Naive thymus-derived CD4-positive, alpha-beta T cell (primary cell): ENCODE data around the gene UBASH3A. TPM values are rescaled to one million over a fixed set of nuclear protein-coding genes. Genes with fewer than 3 reads are reported as not detected.
A peak's percentile ranks its signal among the peaks of the same experiment; 100 is the strongest.
"Not testable (repeated sequence)": the region's sequence is repeated elsewhere in the genome, so short reads cannot be mapped to it uniquely, and the experiment has no call there.

ENCODE experiments used
- ATAC-seq: fragments of 150-1000 bp; cut with Tn5 transposase; 2 replicates; pipeline ENCODE4 v1.10.0; 2021; ENCODE audit warnings: mild to moderate bottlenecking, moderate library complexity
- CTCF ChIA-PET: fragments of 350-600 bp; sonication (Branson Sonifier 250); formaldehyde crosslinking; loops from one replicate; lab custom pipeline; 2021; ENCODE audit warnings: antibody characterized with exemption; lab: Charles Lee
- POLR2A ChIA-PET: fragments of 350-600 bp; sonication (Branson Sonifier 250); formaldehyde crosslinking; loops from one replicate; lab custom pipeline; 2021; ENCODE audit warnings: antibody characterized with exemption, inconsistent platforms; lab: Charles Lee
- DNase-seq, 9 donors: peaks; one replicate each; pipeline versions ENCODE4 v3.0.0 to v3.0.0-alpha.2; 2020 to 2022; ENCODE audit warnings: mixed read lengths in 1 of 9
- H3K27ac ChIP-seq: one replicate; pipeline ENCODE4 v1.7.0; 2013; ENCODE audit warnings: mild to moderate bottlenecking, low read depth, low read length, moderate library complexity
- H3K27me3 ChIP-seq, 2 donors: one replicate each; pipeline ENCODE4 v1.7.0; 2013; ENCODE audit warnings: low read length in 2 of 2, mild to moderate bottlenecking in 2 of 2, moderate library complexity in 2 of 2; ENCODE audit not compliant: control insufficient read depth in 2 of 2, insufficient read depth in 2 of 2
- H3K36me3 ChIP-seq, 3 experiments: 1 replicate in 2 of 3; 2 replicates in 1 of 3; pipeline ENCODE4 v1.7.0; 2013; ENCODE audit warnings: low read length in 3 of 3, mild to moderate bottlenecking in 3 of 3, moderate library complexity in 1 of 3; ENCODE audit not compliant: insufficient read depth in 3 of 3, control insufficient read depth in 2 of 3
- H3K4me1 ChIP-seq, 2 donors: one replicate each; pipeline ENCODE4 v1.7.0; 2013; ENCODE audit warnings: low read length in 2 of 2, mild to moderate bottlenecking in 2 of 2, moderate library complexity in 1 of 2; ENCODE audit not compliant: control insufficient read depth in 2 of 2, insufficient read depth in 2 of 2
- H3K4me3 ChIP-seq: 2 replicates; pipeline ENCODE4 v1.7.0; 2013; ENCODE audit warnings: mild to moderate bottlenecking, low read length
- H3K9me3 ChIP-seq, 3 experiments: 1 replicate in 2 of 3; 2 replicates in 1 of 3; pipeline ENCODE4 v1.7.0; 2013; ENCODE audit warnings: low read length in 3 of 3; ENCODE audit not compliant: control insufficient read depth in 2 of 3
- H3K27ac Mint-ChIP-seq, 9 donors: one replicate each; pipeline ENCODE4 v1.8.0; 2020 to 2022; ENCODE audit warnings: mixed read lengths in 9 of 9, mild to moderate bottlenecking in 8 of 9, moderate library complexity in 5 of 9, inconsistent platforms in 2 of 9
- H3K27me3 Mint-ChIP-seq, 5 donors: one replicate each; pipeline ENCODE4 v1.8.0; 2021 to 2022; ENCODE audit warnings: mixed read lengths in 5 of 5, mild to moderate bottlenecking in 1 of 5
- H3K36me3 Mint-ChIP-seq, 5 donors: one replicate each; pipeline ENCODE4 v1.8.0; 2020 to 2022; ENCODE audit warnings: mixed read lengths in 5 of 5, mild to moderate bottlenecking in 3 of 5, inconsistent platforms in 1 of 5
- H3K4me1 Mint-ChIP-seq, 7 donors: one replicate each; pipeline ENCODE4 v1.8.0; 2020 to 2022; ENCODE audit warnings: mixed read lengths in 7 of 7, mild to moderate bottlenecking in 3 of 7, inconsistent platforms in 1 of 7
- H3K4me3 Mint-ChIP-seq, 10 donors: one replicate each; pipeline ENCODE4 v1.8.0; 2020 to 2022; ENCODE audit warnings: mild to moderate bottlenecking in 10 of 10, mixed read lengths in 10 of 10, moderate library complexity in 6 of 10, inconsistent platforms in 2 of 10
- H3K9me3 Mint-ChIP-seq, 11 donors: one replicate each; pipeline ENCODE4 v1.8.0; 2020 to 2022; ENCODE audit warnings: mixed read lengths in 11 of 11, mild to moderate bottlenecking in 4 of 11, inconsistent platforms in 1 of 11, moderate library complexity in 1 of 11
- intact Hi-C, 2 donors: fragments of 100-400 bp; cut with micrococcal nuclease; formaldehyde crosslinking; loops; one replicate each; pipeline ENCODE4 v1.15.1; 2023
- polyA plus RNA-seq, 2 donors: library from polyadenylated mRNA; unstranded; fragments of 300-500 nt; fragmentation: Illumina TruSeq; gene quantifications; one replicate each; pipeline ENCODE4 v1.2.3, GENCODE V29; 2021
- total RNA-seq, 6 experiments: library from RNA in 5 of 6; stranded (reverse) in 5 of 6; gene quantifications; 1 replicate in 5 of 6; 2 replicates in 1 of 6; pipeline ENCODE4 v1.2.3 and lab custom pipeline; 2021 to 2026

UBASH3A gene
- total and polyA plus RNA-seq, 7 experiments from 2014 or later = 41.9 to 101 (median 91.7) TPM

GRCh38 chr21:42465803-42466127, 62.1 kb downstream of the UBASH3A start:
- ChIA-PET POLR2A (interaction anchor here (1.4 kb wide), 1 partner anchor 9 kb away, joined by 3 read pairs; no protein-coding TSS in a partner anchor), CTCF (no interaction called here)
- Mint-ChIP-seq H3K4me1 (peaks cover 44 to 61% (median 56%) of the 10 kb centered on the region in 7 donors), H3K4me3 (peak overlapping the region in 2 of 10 donors; percentile 21 to 78), H3K27ac (peak overlapping the region in 6 of 9 donors; percentile 36 to 95 (median 82)), H3K36me3 (peaks cover 0 to 7% (median 0%) of the 10 kb centered on the region in 5 donors), H3K27me3 (peaks cover 0 to 8% (median 0%) of the 10 kb centered on the region in 5 donors), H3K9me3 (peaks cover 0 to 4% (median 0%) of the 10 kb centered on the region in 11 donors)
- Histone ChIP-seq H3K27me3 (no peaks in the 10 kb centered on the region), H3K9me3 (no peaks in the 10 kb centered on the region), H3K4me1 (peaks cover 18 to 46% of the 10 kb centered on the region in 2 donors), H3K4me3 (no peak overlapping the region), H3K27ac (no peak overlapping the region), H3K36me3 (no peaks in the 10 kb centered on the region)
- intact Hi-C loops = loop anchor here (2.0 to 5.0 kb wide), 2 partner anchors 49 to 72 kb away; no protein-coding TSS in a partner anchor
- DNase-seq = no peak
- no peak for ATAC-seq

GRCh38 chr21:42466700-42467099, 63.0 kb downstream of the UBASH3A start:
- Histone ChIP-seq H3K27me3 (no peaks in the 10 kb centered on the region), H3K36me3 (no peaks in the 10 kb centered on the region), H3K9me3 (no peaks in the 10 kb centered on the region), H3K27ac (no peak overlapping the region), H3K4me1 (peaks cover 18 to 37% of the 10 kb centered on the region in 2 donors), H3K4me3 (no peak overlapping the region)
- peaks cover 0 to 7% (median 0%) of the 10 kb centered on the region in 5 donors for H3K36me3 Mint-ChIP-seq
- H3K4me3 Mint-ChIP-seq = no peak overlapping the region
- H3K27me3 Mint-ChIP-seq = peaks cover 0 to 13% (median 0%) of the 10 kb centered on the region in 5 donors
- H3K27ac Mint-ChIP-seq = peak overlapping the region in 4 of 9 donors; percentile 22 to 48 (median 44)
- ATAC-seq (no peak), DNase-seq (no peak)
- POLR2A ChIA-PET = interaction anchor here (1.2 kb wide), 1 partner anchor 33 kb away, joined by 3 read pairs; no protein-coding TSS in a partner anchor
- CTCF ChIA-PET = no interaction called here
- H3K4me1 Mint-ChIP-seq = peaks cover 37 to 52% (median 47%) of the 10 kb centered on the region in 7 donors
- intact Hi-C loops = loop anchor here (1.0 to 5.0 kb wide), 3 partner anchors 48 to 71 kb away; no protein-coding TSS in a partner anchor
- peaks cover 0 to 4% (median 0%) of the 10 kb centered on the region in 11 donors for H3K9me3 Mint-ChIP-seq

GRCh38 chr21:42467140-42467983, 63.7 kb downstream of the UBASH3A start:
- no peak overlapping the region for H3K4me3 ChIP-seq
- peak overlapping the region in 3 of 9 donors; percentile 44 to 75 (median 48) for H3K27ac Mint-ChIP-seq
- H3K9me3 Mint-ChIP-seq = peaks cover 0 to 4% (median 0%) of the 10 kb centered on the region in 11 donors
- H3K4me3 Mint-ChIP-seq = no peak overlapping the region
- peaks cover 0 to 14% (median 0%) of the 10 kb centered on the region in 5 donors for H3K27me3 Mint-ChIP-seq
- DNase-seq = no peak
- ChIA-PET POLR2A (interaction anchor here (1.2 kb wide), 1 partner anchor 34 kb away, joined by 3 read pairs; no protein-coding TSS in a partner anchor), CTCF (interaction anchor here (0.9 kb wide), 1 partner anchor 17 kb away, joined by 5 read pairs; no protein-coding TSS in a partner anchor)
- intact Hi-C loops = loop anchor here (1.0 to 5.0 kb wide), 3 partner anchors 47 to 70 kb away; no protein-coding TSS in a partner anchor
- no peak for ATAC-seq
- H3K27ac ChIP-seq = no peak overlapping the region
- peaks cover 18 to 31% of the 10 kb centered on the region in 2 donors for H3K4me1 ChIP-seq
- H3K36me3 ChIP-seq = no peaks in the 10 kb centered on the region
- peaks cover 0 to 7% (median 0%) of the 10 kb centered on the region in 5 donors for H3K36me3 Mint-ChIP-seq
- no peaks in the 10 kb centered on the region for H3K9me3 ChIP-seq
- H3K27me3 ChIP-seq = no peaks in the 10 kb centered on the region
- H3K4me1 Mint-ChIP-seq = peaks cover 31 to 45% (median 40%) of the 10 kb centered on the region in 7 donors

- DNase-seq (no peak), ATAC-seq (no peak)
- peaks cover 18 to 20% of the 10 kb centered on the region in 2 donors for H3K4me1 ChIP-seq
- Mint-ChIP-seq H3K4me3 (no peak overlapping the region), H3K36me3 (peaks cover 0 to 4% (median 0%) of the 10 kb centered on the region in 5 donors), H3K27ac (peak overlapping the region in 1 of 9 donors; percentile 19), H3K4me1 (peaks cover 23 to 34% (median 28%) of the 10 kb centered on the region in 7 donors), H3K9me3 (peaks cover 0 to 3% (median 0%) of the 10 kb centered on the region in 11 donors), H3K27me3 (peaks cover 0 to 14% (median 0%) of the 10 kb centered on the region in 5 donors)
- H3K36me3 ChIP-seq = no peaks in the 10 kb centered on the region
- ChIA-PET POLR2A (no interaction called here), CTCF (interaction anchor here (0.9 kb wide), 1 partner anchor 18 kb away, joined by 5 read pairs; no protein-coding TSS in a partner anchor)
- H3K27me3 ChIP-seq = no peaks in the 10 kb centered on the region
- no peak overlapping the region for H3K4me3 ChIP-seq
- H3K27ac ChIP-seq = no peak overlapping the region
- intact Hi-C loops = loop anchor here in 1 of 2 donors (5.0 kb wide), 1 partner anchor 69 kb away; no protein-coding TSS in a partner anchor
- no peaks in the 10 kb centered on the region for H3K9me3 ChIP-seq
Observed at GRCh38 chr21:42468491-42469131, 64.9 kb downstream of the UBASH3A start.

- ATAC-seq = no peak
Observed at GRCh38 chr21:42469272-42469671, 65.6 kb downstream of the UBASH3A start.

GRCh38 chr21:42469726-42470125, 66.0 kb downstream of the UBASH3A start:
- H3K9me3 Mint-ChIP-seq, H3K27me3 ChIP-seq, H3K4me1 ChIP-seq, H3K4me3 ChIP-seq, H3K27ac ChIP-seq, H3K9me3 ChIP-seq, CTCF ChIA-PET, H3K36me3 Mint-ChIP-seq, H3K4me3 Mint-ChIP-seq, DNase-seq, H3K36me3 ChIP-seq, ATAC-seq, H3K27ac Mint-ChIP-seq: not testable (repeated sequence)
- peaks cover 13 to 25% (median 17%) of the 10 kb centered on the region in 7 donors for H3K4me1 Mint-ChIP-seq
- H3K27me3 Mint-ChIP-seq = peaks cover 0 to 14% (median 0%) of the 10 kb centered on the region in 5 donors
- intact Hi-C loops = loop anchor here in 1 of 2 donors (5.0 kb wide), 1 partner anchor 68 kb away; no protein-coding TSS in a partner anchor
- POLR2A ChIA-PET = interaction anchor here (0.7 kb wide), 1 partner anchor 235 kb away, joined by 4 read pairs; no protein-coding TSS in a partner anchor

More at GRCh38 chr21:42469272-42469671, 65.6 kb downstream of the UBASH3A start:
- no peaks in the 10 kb centered on the region for H3K36me3 ChIP-seq
- intact Hi-C loops = loop anchor here in 1 of 2 donors (5.0 kb wide), 1 partner anchor 68 kb away; no protein-coding TSS in a partner anchor
- H3K27ac ChIP-seq = no peak overlapping the region
- Mint-ChIP-seq H3K27me3 (peaks cover 0 to 14% (median 0%) of the 10 kb centered on the region in 5 donors), H3K4me3 (no peak overlapping the region), H3K27ac (peak overlapping the region in 1 of 9 donors; percentile 74), H3K9me3 (no peaks in the 10 kb centered on the region), H3K36me3 (peaks cover 0 to under 1% (median 0%) of the 10 kb centered on the region in 5 donors), H3K4me1 (peaks cover 16 to 28% (median 22%) of the 10 kb centered on the region in 7 donors)
- no peaks in the 10 kb centered on the region for H3K9me3 ChIP-seq
- DNase-seq = no peak
- ChIA-PET POLR2A (interaction anchor here (0.7 kb wide), 1 partner anchor 236 kb away, joined by 4 read pairs; no protein-coding TSS in a partner anchor), CTCF (no interaction called here)
- peaks cover 13 to 14% of the 10 kb centered on the region in 2 donors for H3K4me1 ChIP-seq
- H3K4me3 ChIP-seq = no peak overlapping the region
- no peaks in the 10 kb centered on the region for H3K27me3 ChIP-seq
